Stimulated activated CD8-positive, alpha-beta memory T cell treated with anti-CD3 and anti-CD28 coated beads, Interleukin-15, amount 100 ng/mL, for 48 hours (primary cell): ENCODE data around the gene TRIOBP.

Source experiments
- DNase-seq, 2 donors: peaks; one replicate each; pipeline ENCODE4 v3.0.0-alpha.2; 2020; ENCODE audit warnings: low read depth in 2 of 2

Gene TRIOBP

GRCh38 chr22:37749226-37749625 lies 52.4 kb downstream of the TRIOBP start:
- no peak for DNase-seq

- DNase-seq = no peak
Measured at GRCh38 chr22:37749831-37750595, 53.2 kb downstream of the TRIOBP start.

- DNase-seq = no peak
Measured at GRCh38 chr22:37750596-37751162, 53.8 kb downstream of the TRIOBP start.

- no peak for DNase-seq
Measured at GRCh38 chr22:37751449-37752188, 54.8 kb downstream of the TRIOBP start.

GRCh38 chr22:37752189-37753087 lies 55.6 kb downstream of the TRIOBP start:
- no peak for DNase-seq

GRCh38 chr22:37753746-37754145 lies 56.9 kb downstream of the TRIOBP start:
- no peak for DNase-seq

GRCh38 chr22:37757663-37758062 lies 60.8 kb downstream of the TRIOBP start:
- DNase-seq = no peak

- DNase-seq = no peak
Measured at GRCh38 chr22:37758694-37759093, 61.8 kb downstream of the TRIOBP start.

GRCh38 chr22:37759281-37759680 lies 62.4 kb downstream of the TRIOBP start:
- DNase-seq = no peak

GRCh38 chr22:37760152-37760551 lies 63.3 kb downstream of the TRIOBP start:
- DNase-seq = no peak

GRCh38 chr22:37762389-37762836 lies 65.6 kb downstream of the TRIOBP start:
- DNase-seq = no peak

- DNase-seq = no peak
Measured at GRCh38 chr22:37763012-37763411, 66.2 kb downstream of the TRIOBP start.

GRCh38 chr22:37763652-37764051 lies 66.8 kb downstream of the TRIOBP start:
- DNase-seq = no peak

GRCh38 chr22:37764622-37765021 lies 67.8 kb downstream of the TRIOBP start:
- no peak for DNase-seq

GRCh38 chr22:37765498-37765897 lies 68.7 kb downstream of the TRIOBP start:
- no peak for DNase-seq

GRCh38 chr22:37765953-37766576 lies 69.2 kb downstream of the TRIOBP start:
- no peak for DNase-seq

- DNase-seq = no peak
Measured at GRCh38 chr22:37768273-37768672, 71.4 kb downstream of the TRIOBP start.

GRCh38 chr22:37769056-37769455 lies 72.2 kb downstream of the TRIOBP start:
- DNase-seq = no peak

GRCh38 chr22:37771081-37771480 lies 74.2 kb downstream of the TRIOBP start:
- no peak for DNase-seq

- DNase-seq = no peak
Measured at GRCh38 chr22:37771702-37772427, 75.0 kb downstream of the TRIOBP start.

GRCh38 chr22:37774728-37775127 lies 77.9 kb downstream of the TRIOBP start:
- DNase-seq = no peak
